GM18868 (cell line): ENCODE data around the gene NEU3.

Experiments used
- ATAC-seq: cut with Tn5 transposase; IDR thresholded peaks from one replicate; pipeline ENCODE4 v1.9.1; 2021; ENCODE audit warnings: mild to moderate bottlenecking, moderate library complexity; ENCODE audit not compliant: unreplicated experiment

NEU3 gene

DNA sequence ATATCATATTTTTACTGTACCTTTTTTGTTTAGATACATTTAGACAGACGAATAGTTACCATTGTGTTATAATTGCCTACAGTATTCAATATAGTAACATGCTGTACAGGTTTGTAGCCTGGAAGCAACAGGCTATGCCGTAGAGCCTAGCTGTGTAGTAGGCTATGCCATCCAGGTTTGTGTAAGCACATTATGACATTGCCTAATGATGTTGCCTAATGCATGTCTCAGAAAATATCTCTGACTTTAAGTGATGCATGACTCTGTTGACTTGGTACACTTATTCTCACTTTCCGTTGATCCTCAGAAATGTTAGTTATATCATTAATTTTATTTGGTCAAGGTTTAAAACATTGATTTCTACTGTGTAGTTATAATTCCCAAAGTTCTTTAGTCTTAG lies 68.1 kb downstream of the NEU3 start:
- no peak for ATAC-seq

DNA sequence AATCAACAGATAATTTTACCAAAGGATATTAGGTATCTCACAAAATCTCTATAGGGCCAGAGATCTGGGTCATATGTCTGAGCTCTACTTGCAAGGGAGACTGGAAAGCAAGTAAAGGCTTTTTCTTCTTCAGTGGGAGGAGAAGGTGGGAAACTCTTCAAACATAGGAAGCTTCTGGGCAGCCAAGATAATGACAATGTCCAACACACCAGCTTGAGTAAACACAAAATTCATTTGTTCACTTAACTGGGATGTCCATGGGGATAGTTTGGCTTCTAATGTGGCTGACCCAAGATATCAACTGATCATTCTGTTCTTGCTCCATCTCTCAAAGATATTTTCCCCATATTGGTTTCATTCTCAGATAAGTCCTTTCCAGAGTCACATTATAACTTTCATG lies 70.6 kb downstream of the NEU3 start:
- ATAC-seq: no peak

DNA sequence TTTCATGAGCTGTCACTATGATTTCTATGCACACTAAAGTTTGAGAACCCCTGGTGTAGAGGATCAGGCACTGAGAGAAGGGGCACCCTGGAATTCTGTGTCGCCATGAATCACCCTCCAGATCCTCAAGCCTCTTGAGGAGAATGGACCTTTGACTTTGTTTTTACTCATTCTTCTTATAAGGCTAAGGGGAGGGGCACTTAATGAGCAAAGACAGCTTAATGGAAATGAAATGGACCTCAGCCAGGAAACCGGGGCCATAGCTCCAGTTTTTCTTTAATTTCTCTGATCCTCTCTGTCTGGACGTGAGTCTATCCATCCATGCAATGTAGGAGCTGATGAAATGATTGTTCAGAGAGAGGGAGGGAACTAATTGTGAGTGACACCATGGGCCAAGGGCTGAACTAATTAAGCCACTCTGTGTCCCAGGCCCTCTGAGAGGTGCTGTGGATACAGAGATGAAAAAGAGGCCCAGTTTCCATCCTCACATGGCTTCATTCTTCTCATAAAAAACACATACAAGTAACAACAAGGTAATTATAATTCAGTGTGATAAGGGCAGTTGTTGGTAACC lies 75.1 kb downstream of the NEU3 start:
- ATAC-seq: no peak

DNA sequence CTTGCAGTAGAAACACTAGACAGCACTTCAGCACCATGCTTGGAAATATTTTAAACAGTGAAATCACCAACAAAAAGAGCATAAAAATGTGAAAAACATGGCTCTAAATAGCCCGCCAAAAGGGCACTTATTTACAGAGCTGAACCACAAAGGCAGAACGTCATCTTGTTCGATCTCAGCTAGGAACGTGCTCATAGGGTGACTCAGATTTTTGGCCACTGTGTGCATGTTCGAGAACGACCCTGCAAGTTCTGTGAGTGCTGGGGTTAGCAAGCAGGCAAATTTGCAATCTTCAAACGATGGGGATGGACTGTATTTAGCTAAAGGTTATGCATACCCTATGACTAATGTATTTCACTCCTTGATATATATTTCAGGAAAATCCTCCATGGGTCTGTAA lies 77.3 kb downstream of the NEU3 start:
- no peak for ATAC-seq
